ENCODE data around the gene CHRNA1. TPM values are rescaled to one million over a fixed set of nuclear protein-coding genes. Genes with fewer than 3 reads are reported as not detected.

CHRNA1 gene
- total RNA-seq, 1 experiment from 2014 or later = not detected

- H3K27me3 ChIP-seq (ENCODE audit: insufficient read depth, low read length) = no peaks in the 10 kb centered on the region
- CTCF ChIA-PET = no interaction called here
- RAD21 ChIA-PET (ENCODE audit: low non-redundant PET in 1 of 2, low total read pairs in 2 of 2, uncharacterized antibody in 2 of 2, unreplicated experiment in 2 of 2) = no interaction called here
These were observed 27.5 kb upstream of the CHRNA1 start for GRCh38 chr2:174791746-174792280.

GRCh38 chr2:174791020-174791419 is 26.7 kb upstream of the CHRNA1 start:
- no peak overlapping the region for H3K27ac ChIP-seq (ENCODE audit: low read depth, low read length)
- no peaks in the 10 kb centered on the region for H3K27me3 ChIP-seq (ENCODE audit: insufficient read depth, low read length)
- H3K9me2 ChIP-seq (ENCODE audit: insufficient read depth) = no peaks in the 10 kb centered on the region
- no peaks in the 10 kb centered on the region for H3K36me3 ChIP-seq (ENCODE audit: control insufficient read depth in 1 of 2, insufficient read depth in 2 of 2, low read length in 2 of 2)
- ChIA-PET CTCF (no interaction called here), RAD21 (ENCODE audit: low non-redundant PET in 1 of 2, low total read pairs in 2 of 2, uncharacterized antibody in 2 of 2, unreplicated experiment in 2 of 2) (no interaction called here), POLR2A (no interaction called here)
- peaks cover 10 to 14% of the 10 kb centered on the region in 2 experiments; a peak in 3 of 4 replicates for H3K4me1 ChIP-seq (ENCODE audit: control insufficient read depth in 1 of 2, insufficient read depth in 2 of 2, low read length in 2 of 2)
- H3K79me2 ChIP-seq (ENCODE audit: insufficient read depth, low read length) = no peaks in the 10 kb centered on the region
- intact Hi-C loops (cut with micrococcal nuclease) = no loop called here
- TF ChIP-seq ZNF274 (IDR thresholded peaks at IDR 0.05; ENCODE audit: low read depth, low read length) = no peak
- TF ChIP-seq CTCF (IDR thresholded peaks at IDR 0.05 in 2 of 3, conservative IDR thresholded peaks at IDR 0.05 in 1 of 3; ENCODE audit: borderline replicate concordance in 1 of 3, insufficient read depth in 1 of 3, low read depth in 2 of 3, low read length in 2 of 3) = no peak
- no peak for TF ChIP-seq ELF1 (IDR thresholded peaks at IDR 0.05; ENCODE audit: borderline replicate concordance, low read depth)
- H4K20me1 ChIP-seq (ENCODE audit: insufficient read depth) = no peaks in the 10 kb centered on the region
- no peak overlapping the region for H3K4me2 ChIP-seq (ENCODE audit: low read length)
- ATAC-seq (no peak), DNase-seq (ENCODE audit: low read depth, low spot score) (no peak)
- H3K9ac ChIP-seq (ENCODE audit: low read length) = no peak overlapping the region
- no peaks in the 10 kb centered on the region for H3K9me3 ChIP-seq (ENCODE audit: control insufficient read depth in 1 of 2, insufficient read depth in 1 of 2, low read depth in 1 of 2, low read length in 2 of 2)
- no peak overlapping the region for H2AFZ ChIP-seq (ENCODE audit: low read depth, low read length, poor library complexity, severe bottlenecking)
- no peak overlapping the region for H3K4me3 ChIP-seq (replicated peaks in 1 of 2; ENCODE audit: low read depth in 1 of 2, low read length in 2 of 2)
- BruUV-seq (replicated peaks) = no TSS peak

More at GRCh38 chr2:174791746-174792280, 27.5 kb upstream of the CHRNA1 start:
- DNase-seq (ENCODE audit: low read depth, low spot score) (no peak), ATAC-seq (no peak)
- Histone ChIP-seq H3K27ac (ENCODE audit: low read depth, low read length) (no peak overlapping the region), H3K4me3 (replicated peaks in 1 of 2; ENCODE audit: low read depth in 1 of 2, low read length in 2 of 2) (no peak overlapping the region), H3K9ac (ENCODE audit: low read length) (no peak overlapping the region), H3K9me3 (ENCODE audit: control insufficient read depth in 1 of 2, insufficient read depth in 1 of 2, low read depth in 1 of 2, low read length in 2 of 2) (no peaks in the 10 kb centered on the region), H3K36me3 (ENCODE audit: control insufficient read depth in 1 of 2, insufficient read depth in 2 of 2, low read length in 2 of 2) (no peaks in the 10 kb centered on the region), H2AFZ (ENCODE audit: low read depth, low read length, poor library complexity, severe bottlenecking) (no peak overlapping the region), H3K4me1 (ENCODE audit: control insufficient read depth in 1 of 2, insufficient read depth in 2 of 2, low read length in 2 of 2) (peaks cover 10 to 14% of the 10 kb centered on the region in 2 experiments; a peak in 3 of 4 replicates), H3K9me2 (ENCODE audit: insufficient read depth) (no peaks in the 10 kb centered on the region), H3K4me2 (ENCODE audit: low read length) (no peak overlapping the region), H3K79me2 (ENCODE audit: insufficient read depth, low read length) (no peaks in the 10 kb centered on the region), H4K20me1 (ENCODE audit: insufficient read depth) (no peaks in the 10 kb centered on the region)
- TF ChIP-seq EZH2 (IDR thresholded peaks at IDR 0.05) (no peak), RAD21 (IDR thresholded peaks at IDR 0.05; ENCODE audit: low read depth) (no peak), SP1 (IDR thresholded peaks at IDR 0.05; ENCODE audit: low read depth) (no peak), ATF3 (IDR thresholded peaks at IDR 0.05) (no peak), YY1 (IDR thresholded peaks at IDR 0.05; ENCODE audit: extremely low read depth, insufficient replicate concordance, low read depth, low read length) (no peak), POLR2AphosphoS5 (IDR thresholded peaks at IDR 0.05; ENCODE audit: low read depth, low read length) (no peak), ZFX (IDR thresholded peaks at IDR 0.05) (no peak), TCF7L2 (IDR thresholded peaks at IDR 0.05; ENCODE audit: borderline replicate concordance, extremely low read depth, insufficient read depth, insufficient read length) (no peak)
- intact Hi-C loops (cut with micrococcal nuclease) = no loop called here
- POLR2A ChIA-PET = no interaction called here
- BruUV-seq (replicated peaks) = no TSS peak
